Fibroblast of skin of left quadriceps (primary cell): ENCODE measurements around the gene SEMA3D.

Experiments used
- DNase-seq, 2 experiments: peaks; one replicate each; pipeline ENCODE4 v3.0.0-alpha.2; 2013; ENCODE audit warnings: low read depth in 2 of 2

SEMA3D gene

GRCh38 chr7:85081392-85081791, 105.5 kb downstream of the SEMA3D start:
- DNase-seq: no peak

- DNase-seq: no peak
Observed at GRCh38 chr7:85079434-85079833, 107.4 kb downstream of the SEMA3D start.

GRCh38 chr7:85078181-85078580, 108.7 kb downstream of the SEMA3D start:
- DNase-seq: no peak

GRCh38 chr7:85075864-85076263, 111.0 kb downstream of the SEMA3D start:
- DNase-seq: no peak

- no peak for DNase-seq
Observed at GRCh38 chr7:85074992-85075391, 111.9 kb downstream of the SEMA3D start.

GRCh38 chr7:85074016-85074415, 112.8 kb downstream of the SEMA3D start:
- no peak for DNase-seq

- DNase-seq: peak; percentile 82
Observed at GRCh38 chr7:85070967-85071628, 115.8 kb downstream of the SEMA3D start.

- DNase-seq: peak; percentile 67 to 77
Observed at GRCh38 chr7:85068799-85069198, 118.1 kb downstream of the SEMA3D start.

GRCh38 chr7:85067371-85067770, 119.5 kb downstream of the SEMA3D start:
- DNase-seq: no peak

GRCh38 chr7:85065888-85066485, 120.9 kb downstream of the SEMA3D start:
- DNase-seq: peak in 1 of 2 experiments; percentile 16

- DNase-seq: peak in 1 of 2 experiments; percentile 26
Observed at GRCh38 chr7:85065306-85065705, 121.5 kb downstream of the SEMA3D start.

GRCh38 chr7:85062651-85063050, 124.2 kb downstream of the SEMA3D start:
- DNase-seq: no peak

- DNase-seq: no peak
Observed at GRCh38 chr7:85061456-85061855, 125.4 kb downstream of the SEMA3D start.

- DNase-seq: no peak
Observed at GRCh38 chr7:85060696-85061095, 126.2 kb downstream of the SEMA3D start.

GRCh38 chr7:85055906-85056305, 130.9 kb downstream of the SEMA3D start:
- no peak for DNase-seq

- no peak for DNase-seq
Observed at GRCh38 chr7:85055196-85055595, 131.7 kb downstream of the SEMA3D start.

- DNase-seq: no peak
Observed at GRCh38 chr7:85054306-85054705, 132.6 kb downstream of the SEMA3D start.

GRCh38 chr7:85052894-85053293, 134.0 kb downstream of the SEMA3D start:
- DNase-seq: no peak

GRCh38 chr7:85052056-85052737, 134.7 kb downstream of the SEMA3D start:
- no peak for DNase-seq

- DNase-seq: no peak
Observed at GRCh38 chr7:85046534-85046933, 140.3 kb downstream of the SEMA3D start.

- peak; percentile 37 to 56 for DNase-seq
Observed at GRCh38 chr7:85041605-85042216, 145.1 kb downstream of the SEMA3D start.

GRCh38 chr7:85039196-85039923, 147.5 kb downstream of the SEMA3D start:
- DNase-seq: no peak
